GM23338 (cell line): ENCODE results near the gene CNTRL.

Experiments
- CTCF ChIP-seq, 2 experiments: fragments of 200-600 bp in 1 of 2; sonication (generic) in 1 of 2; conservative IDR thresholded peaks; 2 replicates each; pipeline versions ENCODE4 v1.5.1 to v1.6.1; 2016 to 2017; ENCODE audit warnings: antibody characterized with exemption in 2 of 2, low read depth in 2 of 2, mild to moderate bottlenecking in 2 of 2, moderate library complexity in 1 of 2
- EZH2phosphoT487 ChIP-seq: fragments of 200-600 bp; sonication (generic); IDR thresholded peaks from one replicate; pipeline ENCODE4 v1.8.1; 2018; ENCODE audit warnings: antibody characterized with exemption; ENCODE audit not compliant: unreplicated experiment
- JUNB ChIP-seq: IDR thresholded peaks from one replicate; pipeline ENCODE4 v1.6.1; 2016; ENCODE audit warnings: antibody characterized with exemption; ENCODE audit not compliant: unreplicated experiment
- POLR2AphosphoS5 ChIP-seq: IDR thresholded peaks from 2 replicates; pipeline ENCODE4 v1.6.1; 2016; ENCODE audit warnings: antibody characterized with exemption, low read depth
- TF ChIP-seq, protein P1 (sequence below): IDR thresholded peaks from one replicate; pipeline ENCODE4 v1.6.1; 2018; ENCODE audit warnings: antibody characterized with exemption; ENCODE audit not compliant: unreplicated experiment

DNA sequence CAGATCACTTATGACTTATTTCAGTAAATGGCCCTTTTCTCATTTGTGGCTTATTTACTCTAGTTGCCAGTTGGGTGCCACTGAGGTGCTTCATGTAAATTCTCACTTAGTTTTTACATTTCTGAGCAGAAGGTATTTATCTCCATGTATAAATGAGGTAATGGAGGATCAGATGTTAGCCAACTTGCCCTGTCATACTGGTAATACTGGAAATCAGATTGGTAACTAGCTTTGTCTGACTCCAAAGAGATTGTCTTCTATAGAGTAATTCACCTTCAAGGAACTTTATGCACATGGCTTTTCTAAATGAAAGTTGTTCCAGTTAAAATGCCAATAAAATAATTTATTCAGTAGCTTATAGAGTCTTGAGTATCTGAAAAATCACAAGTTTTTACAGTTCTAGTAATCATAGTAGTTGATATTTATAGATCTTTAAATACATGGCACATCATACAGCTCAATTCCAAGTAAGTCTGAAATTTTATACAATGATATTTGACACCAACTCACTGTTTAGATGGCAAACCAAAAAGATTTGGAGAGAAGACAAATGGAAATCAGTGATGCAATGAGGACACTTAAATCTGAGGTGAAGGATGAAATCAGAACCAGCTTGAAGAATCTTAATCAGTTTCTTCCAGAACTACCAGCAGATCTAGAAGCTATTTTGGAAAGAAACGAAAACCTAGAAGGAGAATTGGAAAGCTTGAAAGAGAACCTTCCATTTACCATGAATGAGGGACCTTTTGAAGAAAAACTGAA lies 98.2 kb downstream of the CNTRL start:
- TF ChIP-seq CTCF (conservative IDR thresholded peaks at IDR 0.05; ENCODE audit: low read depth in 2 of 2) (no peak), POLR2AphosphoS5 (no peak), EZH2phosphoT487 (no peak), JUNB (no peak)
- TF ChIP-seq, protein P1, sequence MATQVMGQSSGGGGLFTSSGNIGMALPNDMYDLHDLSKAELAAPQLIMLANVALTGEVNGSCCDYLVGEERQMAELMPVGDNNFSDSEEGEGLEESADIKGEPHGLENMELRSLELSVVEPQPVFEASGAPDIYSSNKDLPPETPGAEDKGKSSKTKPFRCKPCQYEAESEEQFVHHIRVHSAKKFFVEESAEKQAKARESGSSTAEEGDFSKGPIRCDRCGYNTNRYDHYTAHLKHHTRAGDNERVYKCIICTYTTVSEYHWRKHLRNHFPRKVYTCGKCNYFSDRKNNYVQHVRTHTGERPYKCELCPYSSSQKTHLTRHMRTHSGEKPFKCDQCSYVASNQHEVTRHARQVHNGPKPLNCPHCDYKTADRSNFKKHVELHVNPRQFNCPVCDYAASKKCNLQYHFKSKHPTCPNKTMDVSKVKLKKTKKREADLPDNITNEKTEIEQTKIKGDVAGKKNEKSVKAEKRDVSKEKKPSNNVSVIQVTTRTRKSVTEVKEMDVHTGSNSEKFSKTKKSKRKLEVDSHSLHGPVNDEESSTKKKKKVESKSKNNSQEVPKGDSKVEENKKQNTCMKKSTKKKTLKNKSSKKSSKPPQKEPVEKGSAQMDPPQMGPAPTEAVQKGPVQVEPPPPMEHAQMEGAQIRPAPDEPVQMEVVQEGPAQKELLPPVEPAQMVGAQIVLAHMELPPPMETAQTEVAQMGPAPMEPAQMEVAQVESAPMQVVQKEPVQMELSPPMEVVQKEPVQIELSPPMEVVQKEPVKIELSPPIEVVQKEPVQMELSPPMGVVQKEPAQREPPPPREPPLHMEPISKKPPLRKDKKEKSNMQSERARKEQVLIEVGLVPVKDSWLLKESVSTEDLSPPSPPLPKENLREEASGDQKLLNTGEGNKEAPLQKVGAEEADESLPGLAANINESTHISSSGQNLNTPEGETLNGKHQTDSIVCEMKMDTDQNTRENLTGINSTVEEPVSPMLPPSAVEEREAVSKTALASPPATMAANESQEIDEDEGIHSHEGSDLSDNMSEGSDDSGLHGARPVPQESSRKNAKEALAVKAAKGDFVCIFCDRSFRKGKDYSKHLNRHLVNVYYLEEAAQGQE, result no peak
